Omental fat pad (tissue), 4 donors: ENCODE measurements around the gene AGPS. TPM values are rescaled to one million over a fixed set of nuclear protein-coding genes. Genes with fewer than 3 reads are reported as not detected.
"Not testable (repeated sequence)": the region's sequence is repeated elsewhere in the genome, so short reads cannot be mapped to it uniquely, and the experiment has no call there.

ENCODE experiments used
- ATAC-seq: fragments of 150-250 bp; one replicate; pipeline ENCODE4 v1.9.1; 2016; ENCODE audit warnings: mild to moderate bottlenecking, moderate library complexity; ENCODE audit not compliant: low FRiP score
- DNase-seq: peaks from one replicate; pipeline ENCODE4 v3.0.0-alpha.2; 2019; ENCODE audit warnings: low spot score
- CTCF ChIP-seq, 3 donors: fragments of 450-650 bp; IDR thresholded peaks; one replicate each; pipeline ENCODE4 v1.5.1; 2016 to 2017; ENCODE audit warnings: antibody characterized with exemption in 3 of 3, mild to moderate bottlenecking in 3 of 3, moderate library complexity in 2 of 3
- total RNA-seq, 4 donors: library from RNA; depleted of rRNA; stranded (reverse); fragments of >200 nt; gene quantifications; one replicate each; pipeline ENCODE4 v1.1.0, GENCODE V29; 2016

The AGPS gene
- total RNA-seq, 4 donors from 2014 or later = 21.6 to 33.0 (median 29.0) TPM

- no peak for TF ChIP-seq CTCF (IDR thresholded peaks at IDR 0.05)
- DNase-seq (no peak), ATAC-seq (no peak)
Observed at GRCh38 chr2:177404243-177404642, 11.7 kb downstream of the AGPS start.

- no peak for ATAC-seq
- TF ChIP-seq CTCF (IDR thresholded peaks at IDR 0.05) = no peak
- DNase-seq = no peak
Observed at GRCh38 chr2:177405029-177405692, 12.6 kb downstream of the AGPS start.

- no peak for DNase-seq
- TF ChIP-seq CTCF (IDR thresholded peaks at IDR 0.05) = no peak
Observed at GRCh38 chr2:177406182-177406581, 13.6 kb downstream of the AGPS start.

GRCh38 chr2:177407031-177407430, 14.5 kb downstream of the AGPS start:
- DNase-seq = no peak
- no peak for ATAC-seq
- no peak for TF ChIP-seq CTCF (IDR thresholded peaks at IDR 0.05)

More at GRCh38 chr2:177406182-177406581, 13.6 kb downstream of the AGPS start:
- no peak for ATAC-seq

GRCh38 chr2:177410629-177411028, 18.1 kb downstream of the AGPS start:
- ATAC-seq = not testable (repeated sequence)

GRCh38 chr2:177413703-177414102, 21.1 kb downstream of the AGPS start:
- DNase-seq (no peak), ATAC-seq (no peak)
- TF ChIP-seq CTCF (IDR thresholded peaks at IDR 0.05) = no peak

More at GRCh38 chr2:177410629-177411028, 18.1 kb downstream of the AGPS start:
- DNase-seq = not testable (repeated sequence)

GRCh38 chr2:177419274-177419673, 26.7 kb downstream of the AGPS start:
- no peak for ATAC-seq
- DNase-seq = no peak

More at GRCh38 chr2:177419274-177419673, 26.7 kb downstream of the AGPS start:
- no peak for TF ChIP-seq CTCF (IDR thresholded peaks at IDR 0.05)
